GM18870 (cell line): Measurements from ENCODE around the gene TMEM255B.

Source experiments
- ATAC-seq: cut with Tn5 transposase; IDR thresholded peaks from one replicate; pipeline ENCODE4 v1.9.1; 2021; ENCODE audit warnings: moderate library complexity; ENCODE audit not compliant: unreplicated experiment

TMEM255B gene

GRCh38 chr13:113856716-113857065, 97.7 kb downstream of the TMEM255B start:
- ATAC-seq, result no peak

- ATAC-seq, result no peak
Measured at GRCh38 chr13:113857531-113858195, 98.6 kb downstream of the TMEM255B start.

- ATAC-seq, result no peak
Measured at GRCh38 chr13:113859311-113860050, 100.5 kb downstream of the TMEM255B start.

GRCh38 chr13:113860051-113860664, 101.1 kb downstream of the TMEM255B start:
- no peak for ATAC-seq

GRCh38 chr13:113860665-113861432, 101.8 kb downstream of the TMEM255B start:
- ATAC-seq, result no peak

GRCh38 chr13:113861433-113862030, 102.5 kb downstream of the TMEM255B start:
- ATAC-seq, result no peak

- no peak for ATAC-seq
Measured at GRCh38 chr13:113862191-113862930, 103.3 kb downstream of the TMEM255B start.

GRCh38 chr13:113862931-113863523, 104.0 kb downstream of the TMEM255B start:
- no peak for ATAC-seq

- no peak for ATAC-seq
Measured at GRCh38 chr13:113863524-113864272, 104.7 kb downstream of the TMEM255B start, which contains the start of gene GAS6. TSS of gene GAS6 (minus strand) at chr13:113864076. CDS start at chr13:113863920, 156 bp downstream.

GRCh38 chr13:113864273-113864890, 105.4 kb downstream of the TMEM255B start:
- no peak for ATAC-seq

GRCh38 chr13:113865427-113865826, 106.4 kb downstream of the TMEM255B start:
- ATAC-seq, result no peak
